Osteoblast (primary cell): ENCODE results near the gene AHI1. TPM values are rescaled to one million over a fixed set of nuclear protein-coding genes. Genes with fewer than 3 reads are reported as not detected.

ENCODE experiments used
- DNase-seq: peaks from one replicate; pipeline ENCODE4 v3.0.0; 2011; ENCODE audit warnings: low spot score, mixed read lengths; ENCODE audit not compliant: insufficient read length; ENCODE audit errors: missing footprints
- H2AFZ ChIP-seq: 2 replicates; pipeline ENCODE4 v1.6.0; 2011; ENCODE audit warnings: mild to moderate bottlenecking, low read length
- H3K27ac ChIP-seq: 2 replicates; pipeline ENCODE4 v1.5.1; 2011; ENCODE audit warnings: mild to moderate bottlenecking, low read depth, low read length, moderate library complexity
- H3K27me3 ChIP-seq: 2 replicates; pipeline ENCODE4 v1.6.0; 2012; ENCODE audit warnings: mild to moderate bottlenecking, control low read depth, inconsistent platforms, low read length, moderate library complexity; ENCODE audit not compliant: insufficient read depth
- H3K36me3 ChIP-seq: 2 replicates; pipeline ENCODE4 v1.5.1; 2011; ENCODE audit warnings: mild to moderate bottlenecking, low read length, control low read depth, moderate library complexity; ENCODE audit not compliant: insufficient read depth
- H3K4me1 ChIP-seq: 2 replicates; pipeline ENCODE4 v1.5.1; 2011; ENCODE audit warnings: mild to moderate bottlenecking, low read length, control low read depth, moderate library complexity; ENCODE audit not compliant: insufficient read depth
- H3K4me2 ChIP-seq: 2 replicates; pipeline ENCODE4 v1.6.0; 2011; ENCODE audit warnings: mild to moderate bottlenecking, low read length; ENCODE audit not compliant: insufficient read depth
- H3K4me3 ChIP-seq: fragments of 200-600 bp; sonication (generic); 3 replicates; pipeline ENCODE4 v1.5.1; 2012; ENCODE audit warnings: mild to moderate bottlenecking, low read length, inconsistent platforms; ENCODE audit not compliant: insufficient read depth
- H3K79me2 ChIP-seq: 2 replicates; pipeline ENCODE4 v1.6.0; 2012; ENCODE audit warnings: mild to moderate bottlenecking, low read length, control low read depth, inconsistent platforms; ENCODE audit not compliant: insufficient read depth
- H3K9me3 ChIP-seq: 2 replicates; pipeline ENCODE4 v1.5.1; 2011; ENCODE audit warnings: low read depth, low read length, control low read depth
- H4K20me1 ChIP-seq: 2 replicates; pipeline ENCODE4 v1.6.0; 2012; ENCODE audit warnings: mild to moderate bottlenecking, low read length, control low read depth; ENCODE audit not compliant: insufficient read depth
- CTCF ChIP-seq: IDR thresholded peaks from 2 replicates; pipeline ENCODE4 v1.5.1; 2011; ENCODE audit warnings: mild to moderate bottlenecking, low read depth, low read length, moderate library complexity; ENCODE audit errors: extremely low read depth
- total RNA-seq: library from RNA; depleted of rRNA; stranded (reverse); fragments of >200 nt; gene quantifications from 2 replicates; pipeline ENCODE4 v1.2.3, GENCODE V29; 2012

The AHI1 gene
- total RNA-seq, 1 donor, result 50.3 TPM

GRCh38 chr6:135354407-135354806, 143.1 kb downstream of the AHI1 start:
- TF ChIP-seq CTCF, result no peak

DNA sequence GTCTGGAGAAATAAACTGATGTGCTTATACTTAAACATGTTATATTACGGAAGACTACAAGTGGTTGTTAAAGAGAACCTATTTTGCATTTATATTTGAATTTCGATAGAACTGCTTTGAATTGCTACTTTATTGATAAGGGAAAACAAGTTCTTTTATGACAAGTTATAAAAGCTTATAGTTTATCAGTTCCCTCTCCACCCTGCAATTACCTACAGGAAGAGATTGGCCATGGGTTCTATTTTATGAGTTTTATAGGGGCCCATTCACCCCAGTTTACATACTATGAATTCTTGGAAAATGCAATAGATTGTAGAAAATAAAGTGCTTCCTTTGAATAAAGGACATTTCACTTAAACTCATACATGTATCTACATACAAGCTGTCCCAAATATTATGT, 144.4 kb downstream of the AHI1 start:
- DNase-seq, result no peak
- H3K27me3 ChIP-seq, result no peaks in the 10 kb centered on the region
- no peaks in the 10 kb centered on the region for H4K20me1 ChIP-seq
- H3K4me2 ChIP-seq, result no peak overlapping the region
- peaks cover 2% of the 10 kb centered on the region for H3K79me2 ChIP-seq
- peaks cover 6% of the 10 kb centered on the region for H3K4me1 ChIP-seq
- H3K4me3 ChIP-seq, result no peak overlapping the region
- H2AFZ ChIP-seq, result no peak overlapping the region
- TF ChIP-seq CTCF, result no peak
- no peaks in the 10 kb centered on the region for H3K9me3 ChIP-seq
- no peak overlapping the region for H3K27ac ChIP-seq
- no peaks in the 10 kb centered on the region for H3K36me3 ChIP-seq

More at GRCh38 chr6:135354407-135354806, 143.1 kb downstream of the AHI1 start:
- H3K4me2 ChIP-seq, result no peak overlapping the region
- H3K36me3 ChIP-seq, result no peaks in the 10 kb centered on the region
- H3K79me2 ChIP-seq, result peaks cover 2% of the 10 kb centered on the region
- no peak overlapping the region for H3K4me3 ChIP-seq
- DNase-seq, result no peak
- no peaks in the 10 kb centered on the region for H3K27me3 ChIP-seq
- no peaks in the 10 kb centered on the region for H3K9me3 ChIP-seq
- peaks cover 17% of the 10 kb centered on the region for H3K4me1 ChIP-seq
- H4K20me1 ChIP-seq, result no peaks in the 10 kb centered on the region
- no peak overlapping the region for H3K27ac ChIP-seq
- no peak overlapping the region for H2AFZ ChIP-seq

DNA sequence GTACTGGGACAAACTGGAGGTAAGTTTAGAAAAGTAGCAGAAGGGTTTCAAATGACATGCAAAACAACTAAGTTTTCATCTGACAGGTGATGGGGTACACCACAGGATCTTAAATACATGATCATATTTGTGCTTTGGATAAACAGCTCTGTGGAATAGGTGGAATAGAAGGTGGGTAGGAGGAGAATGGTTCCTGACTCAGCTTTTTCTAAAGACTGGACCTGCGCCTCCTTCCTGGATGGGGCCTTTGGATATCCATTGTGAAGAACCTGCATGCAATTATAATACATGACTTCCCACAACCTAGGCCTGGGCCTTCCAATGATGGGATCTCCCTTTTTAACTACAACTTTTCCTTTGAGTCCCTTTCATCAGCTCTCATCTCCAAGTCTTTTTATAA, 145.9 kb downstream of the AHI1 start:
- Histone ChIP-seq H3K9me3 (no peaks in the 10 kb centered on the region), H3K4me1 (peaks cover 7% of the 10 kb centered on the region), H3K4me2 (no peak overlapping the region), H4K20me1 (no peaks in the 10 kb centered on the region), H3K27me3 (no peaks in the 10 kb centered on the region), H3K79me2 (peaks cover 2% of the 10 kb centered on the region), H3K4me3 (no peak overlapping the region), H3K27ac (no peak overlapping the region), H3K36me3 (no peaks in the 10 kb centered on the region), H2AFZ (no peak overlapping the region)
- no peak for TF ChIP-seq CTCF
- no peak for DNase-seq

- no peak for DNase-seq
- no peaks in the 10 kb centered on the region for H3K36me3 ChIP-seq
- H3K9me3 ChIP-seq, result no peaks in the 10 kb centered on the region
- peaks cover 8% of the 10 kb centered on the region for H3K4me1 ChIP-seq
- H3K27me3 ChIP-seq, result no peaks in the 10 kb centered on the region
- no peak overlapping the region for H3K4me3 ChIP-seq
- H3K4me2 ChIP-seq, result no peak overlapping the region
- no peak overlapping the region for H2AFZ ChIP-seq
- no peaks in the 10 kb centered on the region for H4K20me1 ChIP-seq
- no peak for TF ChIP-seq CTCF
- H3K79me2 ChIP-seq, result no peaks in the 10 kb centered on the region
- H3K27ac ChIP-seq, result no peak overlapping the region
Observed at GRCh38 chr6:135347887-135348286, 149.7 kb downstream of the AHI1 start.
